Ascending aorta (tissue), 2 donors: ENCODE results near the gene FAM98B. TPM values are rescaled to one million over a fixed set of nuclear protein-coding genes. Genes with fewer than 3 reads are reported as not detected.

Experiments
- DNase-seq, 2 donors: peaks; one replicate each; pipeline ENCODE4 v3.0.0-alpha.2; 2019; ENCODE audit warnings: low spot score in 2 of 2
- H3K27ac ChIP-seq, 2 donors: fragments of 200-600 bp; sonication (generic); one replicate each; pipeline ENCODE4 v1.5.1; 2016 to 2017; ENCODE audit warnings: mild to moderate bottlenecking in 1 of 2
- H3K27me3 ChIP-seq: fragments of 200-600 bp; sonication (generic); one replicate; pipeline ENCODE4 v1.5.1; 2017
- H3K36me3 ChIP-seq, 2 donors: fragments of 200-600 bp; sonication (generic); one replicate each; pipeline ENCODE4 v1.5.1; 2016
- H3K4me1 ChIP-seq, 2 donors: fragments of 200-600 bp; sonication (generic); one replicate each; pipeline ENCODE4 v1.5.1; 2016 to 2017; ENCODE audit warnings: mild to moderate bottlenecking in 1 of 2
- H3K4me3 ChIP-seq, 2 donors: fragments of 200-600 bp; sonication (generic); one replicate each; pipeline ENCODE4 v1.5.1; 2016 to 2017; ENCODE audit warnings: mild to moderate bottlenecking in 1 of 2
- H3K9me3 ChIP-seq, 2 donors: fragments of 200-600 bp; sonication (generic); one replicate each; pipeline ENCODE4 v1.5.1; 2016
- CTCF ChIP-seq, 3 experiments: fragments of 200-600 bp in 2 of 3; fragments of 450-650 bp in 1 of 3; sonication (generic) in 2 of 3; IDR thresholded peaks; one replicate each; pipeline ENCODE4 v1.5.1; 2016 to 2019; ENCODE audit warnings: antibody characterized with exemption in 3 of 3, mild to moderate bottlenecking in 1 of 3, moderate library complexity in 1 of 3
- intact Hi-C: fragments of 100-400 bp; cut with DNase I; formaldehyde crosslinking; loops from one replicate; pipeline ENCODE4 v1.15.1; 2023
- total RNA-seq: library from RNA; depleted of rRNA; stranded (reverse); fragments of >200 nt; gene quantifications from one replicate; pipeline ENCODE4 v1.1.0, GENCODE V29; 2016

FAM98B gene
- total RNA-seq, 1 donor from 2014 or later: 6.4 TPM

GRCh38 chr15:38441130-38441519, 12.8 kb upstream of the FAM98B start:
- Histone ChIP-seq H3K9me3 (no peaks in the 10 kb centered on the region), H3K27ac (no peak overlapping the region), H3K36me3 (no peaks in the 10 kb centered on the region), H3K4me3 (no peak overlapping the region), H3K4me1 (no peaks in the 10 kb centered on the region), H3K27me3 (no peaks in the 10 kb centered on the region)
- no peak for DNase-seq
- TF ChIP-seq CTCF (IDR thresholded peaks at IDR 0.05): no peak
- intact Hi-C loops: loop anchor here (5.0 kb wide), 1 partner anchor 251 kb away; no protein-coding TSS in a partner anchor

GRCh38 chr15:38454696-38455090, 766 bp downstream of the FAM98B start:
- no peak for TF ChIP-seq CTCF (IDR thresholded peaks at IDR 0.05)
- no peaks in the 10 kb centered on the region for H3K27me3 ChIP-seq
- intact Hi-C loops: loop anchor here (1.0 kb wide), 1 partner anchor 202 kb away; the partner anchor contains the start of gene SPRED1

GRCh38 chr15:38455092-38455491, 1.2 kb downstream of the FAM98B start:
- no peaks in the 10 kb centered on the region for H3K27me3 ChIP-seq
- TF ChIP-seq CTCF (IDR thresholded peaks at IDR 0.05): no peak
- no peaks in the 10 kb centered on the region for H3K36me3 ChIP-seq
- H3K9me3 ChIP-seq: no peaks in the 10 kb centered on the region
- no peak overlapping the region for H3K27ac ChIP-seq
- peak overlapping the region; percentile 84 to 86 for H3K4me3 ChIP-seq
- no peak for DNase-seq
- intact Hi-C loops: no loop called here
- peaks cover 0 to 7% of the 10 kb centered on the region in 2 donors for H3K4me1 ChIP-seq

More at GRCh38 chr15:38454696-38455090, 766 bp downstream of the FAM98B start:
- Histone ChIP-seq H3K27ac (peak overlapping the region; percentile 92 to 95), H3K4me1 (peaks cover 0 to 7% of the 10 kb centered on the region in 2 donors), H3K9me3 (no peaks in the 10 kb centered on the region), H3K36me3 (no peaks in the 10 kb centered on the region), H3K4me3 (peak overlapping the region; percentile 84 to 86)
- no peak for DNase-seq

- H3K36me3 ChIP-seq: no peaks in the 10 kb centered on the region
- TF ChIP-seq CTCF (IDR thresholded peaks at IDR 0.05): no peak
- H3K27me3 ChIP-seq: no peaks in the 10 kb centered on the region
- H3K27ac ChIP-seq: no peak overlapping the region
- H3K4me3 ChIP-seq: no peak overlapping the region
- no peaks in the 10 kb centered on the region for H3K9me3 ChIP-seq
- peaks cover 0 to 7% of the 10 kb centered on the region in 2 donors for H3K4me1 ChIP-seq
- DNase-seq: no peak
- intact Hi-C loops: no loop called here
Observed at GRCh38 chr15:38458646-38459045, 4.7 kb downstream of the FAM98B start.

- no peaks in the 10 kb centered on the region for H3K9me3 ChIP-seq
Observed at GRCh38 chr15:38459480-38459879, 5.6 kb downstream of the FAM98B start.

More at GRCh38 chr15:38459480-38459879, 5.6 kb downstream of the FAM98B start:
- Histone ChIP-seq H3K36me3 (no peaks in the 10 kb centered on the region), H3K27me3 (no peaks in the 10 kb centered on the region), H3K27ac (no peak overlapping the region), H3K4me3 (no peak overlapping the region), H3K4me1 (peaks cover 0 to 7% of the 10 kb centered on the region in 2 donors)
- no peak for TF ChIP-seq CTCF (IDR thresholded peaks at IDR 0.05)
- intact Hi-C loops: no loop called here
- DNase-seq: no peak
